Measurements from ENCODE around the gene CPE.

GRCh38 chr4:165515201-165515600, 136.4 kb downstream of the CPE start:
- TF ChIP-seq CTCF (IDR thresholded peaks at IDR 0.05; ENCODE audit: low read depth, low read length, poor library complexity, severe bottlenecking) (no peak), EZH2phosphoT487 (IDR thresholded peaks at IDR 0.05; ENCODE audit: borderline replicate concordance, low read length) (no peak)
